ENCODE data around the gene TGM4. TPM values are rescaled to one million over a fixed set of nuclear protein-coding genes. Genes with fewer than 3 reads are reported as not detected.

Gene TGM4
- total RNA-seq, 4 donors from 2014 or later: not detected

DNA sequence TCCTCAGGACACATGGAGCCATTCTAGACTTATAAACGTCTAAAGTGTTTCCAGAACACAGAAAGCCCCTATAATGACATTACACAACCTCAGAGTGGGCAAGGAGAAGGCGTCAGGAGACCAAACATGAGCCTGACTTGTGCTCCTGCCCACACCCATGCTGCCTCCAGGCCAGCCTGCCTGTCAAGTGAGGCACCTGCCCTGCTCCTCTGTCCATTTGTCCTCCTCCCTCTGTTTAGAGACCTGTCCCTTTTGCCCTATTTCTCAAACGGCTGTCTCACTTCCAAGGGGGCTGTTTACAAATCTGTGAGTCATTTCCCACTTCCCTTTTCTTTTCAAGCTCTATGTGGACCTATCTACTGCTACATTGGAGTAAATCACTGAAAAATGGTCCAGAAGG lies 80.6 kb downstream of the TGM4 start:
- TF ChIP-seq POLR2A (IDR thresholded peaks at IDR 0.05): no peak
- no peak for TF ChIP-seq CTCF (IDR thresholded peaks at IDR 0.05)
- Histone ChIP-seq H3K4me1 (no peaks in the 10 kb centered on the region), H3K27ac (no peak overlapping the region), H3K9me3 (no peaks in the 10 kb centered on the region), H3K27me3 (no peaks in the 10 kb centered on the region), H3K4me3 (no peak overlapping the region), H3K36me3 (peaks cover 0 to 43% (median 0%) of the 10 kb centered on the region in 3 donors)
- no peak for DNase-seq

DNA sequence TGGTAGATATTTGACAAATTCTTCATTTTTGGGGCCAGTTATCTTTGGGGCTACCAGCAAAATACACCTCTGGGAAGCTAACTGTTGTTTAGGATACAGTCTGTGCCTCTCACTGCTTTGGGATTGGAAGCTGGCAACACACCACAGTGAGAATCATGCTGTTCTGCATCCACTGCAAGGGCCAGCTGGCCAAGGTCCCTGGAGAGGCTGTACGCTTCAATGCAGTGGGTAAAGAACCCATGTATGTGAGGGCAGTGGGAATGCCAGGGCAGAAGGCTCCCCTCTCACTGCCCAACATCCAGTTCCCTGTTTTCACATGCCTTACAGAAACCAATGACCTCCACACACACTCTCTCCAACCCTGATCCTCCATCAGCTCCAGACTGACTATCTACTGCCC lies 81.5 kb downstream of the TGM4 start:
- Histone ChIP-seq H3K4me1 (no peaks in the 10 kb centered on the region), H3K9me3 (no peaks in the 10 kb centered on the region), H3K27ac (no peak overlapping the region), H3K4me3 (no peak overlapping the region), H3K27me3 (no peaks in the 10 kb centered on the region), H3K36me3 (peaks cover 0 to 43% (median 0%) of the 10 kb centered on the region in 3 donors)
- TF ChIP-seq CTCF (IDR thresholded peaks at IDR 0.05) (no peak), POLR2A (IDR thresholded peaks at IDR 0.05) (no peak)
- DNase-seq: no peak

GRCh38 chr3:44957986-44958385 lies 83.6 kb downstream of the TGM4 start:
- TF ChIP-seq CTCF (IDR thresholded peaks at IDR 0.05) (no peak), POLR2A (IDR thresholded peaks at IDR 0.05) (no peak)
- H3K4me3 ChIP-seq: no peak overlapping the region

GRCh38 chr3:44958386-44958785 lies 84.0 kb downstream of the TGM4 start:
- TF ChIP-seq CTCF (IDR thresholded peaks at IDR 0.05) (no peak), POLR2A (IDR thresholded peaks at IDR 0.05) (no peak)

More at GRCh38 chr3:44957986-44958385, 83.6 kb downstream of the TGM4 start:
- H3K36me3 ChIP-seq: peaks cover 0 to 43% (median 0%) of the 10 kb centered on the region in 3 donors
- no peaks in the 10 kb centered on the region for H3K27me3 ChIP-seq
- no peaks in the 10 kb centered on the region for H3K4me1 ChIP-seq
- H3K27ac ChIP-seq: no peak overlapping the region
- H3K9me3 ChIP-seq: no peaks in the 10 kb centered on the region
- DNase-seq: no peak

GRCh38 chr3:44960387-44961026 lies 86.1 kb downstream of the TGM4 start:
- TF ChIP-seq CTCF (IDR thresholded peaks at IDR 0.05): no peak
- TF ChIP-seq POLR2A (IDR thresholded peaks at IDR 0.05): no peak
- H3K9me3 ChIP-seq: no peaks in the 10 kb centered on the region
- peaks cover 0 to 10% (median 0%) of the 10 kb centered on the region in 4 donors for H3K4me1 ChIP-seq
- H3K36me3 ChIP-seq: peaks cover 0 to 28% (median 0%) of the 10 kb centered on the region in 3 donors
- H3K27ac ChIP-seq: no peak overlapping the region
- no peak overlapping the region for H3K4me3 ChIP-seq
- no peaks in the 10 kb centered on the region for H3K27me3 ChIP-seq
- no peak for DNase-seq

More at GRCh38 chr3:44958386-44958785, 84.0 kb downstream of the TGM4 start:
- Histone ChIP-seq H3K4me1 (no peaks in the 10 kb centered on the region), H3K9me3 (no peaks in the 10 kb centered on the region), H3K27me3 (no peaks in the 10 kb centered on the region), H3K36me3 (peaks cover 0 to 41% (median 0%) of the 10 kb centered on the region in 3 donors), H3K4me3 (no peak overlapping the region), H3K27ac (no peak overlapping the region)
- no peak for DNase-seq

Data from Peyer's patch (tissue), 4 donors.